ENCODE results near the gene FIGNL2. TPM values are rescaled to one million over a fixed set of nuclear protein-coding genes. Genes with fewer than 3 reads are reported as not detected.

The FIGNL2 gene
- total RNA-seq, 1 experiment from 2014 or later: 0.27 TPM

DNA sequence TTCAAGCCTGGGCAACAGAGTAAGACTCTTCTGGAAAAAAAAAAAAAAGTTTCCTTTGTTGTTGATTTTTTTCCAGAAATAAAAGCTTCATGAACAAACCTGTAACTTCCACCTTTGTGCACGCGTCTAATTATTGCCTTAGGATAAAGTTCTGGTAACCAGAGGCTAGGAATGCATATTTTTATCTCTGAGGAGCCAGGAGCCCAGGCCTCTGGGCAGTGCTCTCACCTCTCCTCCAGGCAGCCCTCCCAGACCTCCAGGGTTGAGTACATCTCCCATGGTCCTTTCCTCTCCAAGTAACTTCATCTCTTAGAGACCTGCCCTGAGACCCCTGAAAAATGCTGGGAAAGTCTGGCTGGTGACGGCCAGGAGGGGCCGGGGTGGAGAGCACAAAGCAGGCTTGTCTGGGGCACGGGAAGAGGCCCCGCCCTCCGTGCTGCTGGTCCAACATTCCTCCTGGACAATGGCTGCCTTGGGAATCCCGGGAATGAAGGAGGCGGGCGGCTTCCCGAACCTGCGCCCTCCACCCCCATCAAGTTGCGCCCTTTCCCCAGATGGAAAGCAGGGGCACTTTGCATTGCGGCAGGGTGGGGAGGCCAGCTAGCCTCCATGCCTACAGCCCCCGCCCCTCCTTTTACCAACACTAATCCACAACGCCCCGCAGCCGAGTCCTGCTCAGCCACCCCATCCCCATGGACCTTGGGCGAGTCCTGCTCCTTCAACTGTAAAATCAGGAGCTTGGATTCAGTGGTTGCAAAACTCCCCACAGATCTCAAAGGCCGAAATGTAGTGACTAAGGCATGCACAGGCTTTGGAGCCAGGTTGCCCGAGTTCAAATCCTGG is 7.3 kb upstream of the FIGNL2 start (continued):
- TF ChIP-seq SP1 (IDR thresholded peaks at IDR 0.05; ENCODE audit: low read depth) (no peak), POLR2AphosphoS5 (IDR thresholded peaks at IDR 0.05; ENCODE audit: low read depth, low read length) (no peak)

- Histone ChIP-seq H3K27ac (ENCODE audit: low read depth, low read length) (no peak overlapping the region), H3K9me3 (ENCODE audit: control insufficient read depth in 1 of 2, insufficient read depth in 1 of 2, low read depth in 1 of 2, low read length in 2 of 2) (no peaks in the 10 kb centered on the region), H3K9me2 (ENCODE audit: insufficient read depth) (no peaks in the 10 kb centered on the region), H3K4me3 (replicated peaks in 1 of 2; ENCODE audit: low read depth in 1 of 2, low read length in 2 of 2) (no peak overlapping the region), H2AFZ (ENCODE audit: low read depth, low read length, poor library complexity, severe bottlenecking) (no peak overlapping the region), H3K79me2 (ENCODE audit: insufficient read depth, low read length) (no peaks in the 10 kb centered on the region), H4K20me1 (ENCODE audit: insufficient read depth) (no peaks in the 10 kb centered on the region), H3K9ac (ENCODE audit: low read length) (no peak overlapping the region), H3K4me1 (ENCODE audit: control insufficient read depth in 1 of 2, insufficient read depth in 2 of 2, low read length in 2 of 2) (peaks cover 0 to 6% of the 10 kb centered on the region in 2 experiments; a peak in 2 of 4 replicates), H3K4me2 (ENCODE audit: low read length) (no peak overlapping the region), H3K27me3 (ENCODE audit: insufficient read depth, low read length) (no peaks in the 10 kb centered on the region), H3K36me3 (ENCODE audit: control insufficient read depth in 1 of 2, insufficient read depth in 2 of 2, low read length in 2 of 2) (no peaks in the 10 kb centered on the region)
- BruUV-seq (replicated peaks): no TSS peak
- CTCF ChIA-PET: no interaction called here
- RAD21 ChIA-PET (ENCODE audit: low non-redundant PET in 1 of 2, low total read pairs in 2 of 2, uncharacterized antibody in 2 of 2, unreplicated experiment in 2 of 2): no interaction called here
- DNase-seq (ENCODE audit: low read depth, low spot score) (no peak), ATAC-seq (no peak)
- POLR2A ChIA-PET: no interaction called here
- intact Hi-C loops (cut with micrococcal nuclease): no loop called here
- TF ChIP-seq JUND (IDR thresholded peaks at IDR 0.05) (no peak), ZNF274 (IDR thresholded peaks at IDR 0.05; ENCODE audit: low read depth, low read length) (no peak)
- TF ChIP-seq, protein P1, sequence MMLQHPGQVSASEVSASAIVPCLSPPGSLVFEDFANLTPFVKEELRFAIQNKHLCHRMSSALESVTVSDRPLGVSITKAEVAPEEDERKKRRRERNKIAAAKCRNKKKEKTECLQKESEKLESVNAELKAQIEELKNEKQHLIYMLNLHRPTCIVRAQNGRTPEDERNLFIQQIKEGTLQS (IDR thresholded peaks at IDR 0.05): no peak
- TF ChIP-seq, protein P2, sequence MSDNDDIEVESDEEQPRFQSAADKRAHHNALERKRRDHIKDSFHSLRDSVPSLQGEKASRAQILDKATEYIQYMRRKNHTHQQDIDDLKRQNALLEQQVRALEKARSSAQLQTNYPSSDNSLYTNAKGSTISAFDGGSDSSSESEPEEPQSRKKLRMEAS (IDR thresholded peaks at IDR 0.05): no peak
These were observed 4.1 kb upstream of the FIGNL2 start for GRCh38 chr12:51852404-51853137.
